Activated CD8-positive, alpha-beta memory T cell treated with anti-CD3 and anti-CD28 coated beads for 1 hour (primary cell): ENCODE data around the gene ERICH6B.

ENCODE experiments used
- DNase-seq, 2 donors: peaks; one replicate each; pipeline ENCODE4 v3.0.0-alpha.2; 2020; ENCODE audit warnings: low read depth in 1 of 2; ENCODE audit errors: extremely low read depth in 1 of 2

Gene ERICH6B

DNA sequence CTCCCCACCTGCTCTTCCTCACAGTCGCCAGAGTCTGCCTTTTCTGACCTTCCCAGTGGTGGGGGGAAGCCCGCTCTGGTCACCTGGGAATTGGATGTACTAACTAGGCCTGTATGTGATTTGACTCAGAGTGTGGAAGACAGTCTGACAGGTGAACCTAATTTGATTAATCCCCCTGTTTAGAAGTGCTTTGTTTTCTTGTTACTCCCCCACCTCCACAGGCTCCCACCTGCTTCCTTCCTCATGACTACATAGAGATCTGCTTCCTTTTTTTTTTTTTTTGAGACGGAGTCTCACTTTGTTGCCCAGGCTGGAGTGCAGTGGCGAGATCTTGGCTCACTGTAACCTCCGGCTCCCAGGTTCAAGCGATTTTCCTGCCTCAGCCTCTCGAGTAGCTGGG, 106.8 kb downstream of the ERICH6B start:
- DNase-seq: no peak

DNA sequence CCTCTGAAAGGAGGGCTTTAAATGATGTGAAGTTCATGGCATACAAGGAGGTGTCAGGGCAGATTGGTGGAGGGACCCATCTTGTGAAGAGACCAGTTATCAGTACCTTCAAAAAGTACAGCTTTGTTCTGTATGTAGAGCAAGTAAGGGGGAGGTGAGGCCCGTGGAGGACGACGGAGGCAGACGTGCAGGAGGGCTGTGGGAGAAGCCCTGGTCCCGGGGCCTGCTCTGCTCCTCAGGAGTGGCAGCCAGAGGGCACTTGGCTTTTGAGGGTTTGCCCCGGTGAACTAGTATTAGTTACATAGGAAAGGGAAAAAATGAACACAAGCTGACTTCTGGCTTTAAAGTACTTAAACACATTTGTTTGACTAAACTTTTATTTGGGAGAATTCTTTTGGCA, 108.7 kb downstream of the ERICH6B start:
- DNase-seq: no peak

DNA sequence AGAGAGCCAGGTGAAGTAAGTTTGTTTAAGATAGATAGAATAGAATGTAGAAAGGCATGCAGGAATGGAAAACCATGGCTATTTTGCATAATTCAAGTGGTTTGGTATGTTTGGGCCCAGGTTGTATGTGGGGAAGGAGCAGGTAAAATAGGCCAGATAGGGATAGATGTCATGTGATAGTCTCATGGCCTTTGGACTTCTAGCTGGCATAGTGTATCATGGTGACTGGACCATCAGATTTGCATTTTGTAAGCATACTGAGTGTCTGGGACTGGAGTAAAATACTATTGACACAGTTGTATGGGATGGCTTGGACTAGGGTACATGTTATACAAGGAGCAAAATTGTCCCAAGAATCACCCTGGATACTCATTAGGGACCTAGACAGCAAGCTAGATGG, 111.9 kb downstream of the ERICH6B start:
- DNase-seq: no peak

DNA sequence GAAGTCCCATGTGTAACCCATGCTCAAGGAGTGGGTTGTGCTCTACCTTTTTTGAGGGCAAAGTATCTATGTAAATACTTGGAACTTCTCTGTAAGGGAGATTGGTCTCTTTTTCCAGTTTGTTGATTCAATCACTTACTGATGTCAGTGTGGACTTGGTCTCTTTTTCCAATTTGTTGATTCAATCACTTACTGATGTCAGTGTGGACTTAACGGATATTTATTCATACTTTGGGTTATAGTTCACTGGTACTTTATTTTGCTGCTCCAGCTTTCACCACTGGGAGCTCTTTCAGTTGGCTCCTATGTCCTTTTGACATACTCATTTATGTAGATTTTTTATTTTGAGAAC, 114.4 kb downstream of the ERICH6B start:
- DNase-seq: no peak

DNA sequence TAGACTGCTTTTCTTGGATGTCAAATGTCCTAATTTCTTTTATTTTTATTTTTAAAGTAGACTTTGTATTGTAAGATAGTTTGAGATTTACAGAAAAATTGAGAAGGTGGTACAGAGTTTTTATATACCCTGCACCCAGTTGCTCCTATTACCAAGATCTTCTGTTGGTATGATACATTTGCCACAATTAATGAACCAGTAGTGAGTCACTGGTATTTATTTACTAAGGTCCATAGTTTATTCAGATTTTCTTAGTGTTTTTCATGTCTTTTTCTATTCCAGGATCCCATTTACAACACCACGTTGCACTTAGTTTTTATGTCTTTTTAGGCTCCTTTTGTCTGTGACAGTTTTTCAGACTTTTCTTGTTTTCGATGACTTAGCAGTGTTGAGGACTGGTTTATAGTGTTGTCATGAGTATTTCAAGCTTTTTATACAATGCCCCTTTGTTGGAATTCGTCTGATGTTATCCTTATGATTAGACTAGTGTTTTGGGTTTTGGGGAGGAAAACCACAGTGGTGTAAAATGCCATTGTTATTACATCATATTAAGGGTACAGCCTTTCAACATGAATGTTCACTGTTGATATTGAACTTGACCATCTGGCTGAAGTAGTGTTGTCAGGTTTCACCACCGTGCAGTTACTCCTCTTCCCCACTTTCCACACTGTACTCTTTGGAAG, 114.9 kb downstream of the ERICH6B start:
- no peak for DNase-seq

DNA sequence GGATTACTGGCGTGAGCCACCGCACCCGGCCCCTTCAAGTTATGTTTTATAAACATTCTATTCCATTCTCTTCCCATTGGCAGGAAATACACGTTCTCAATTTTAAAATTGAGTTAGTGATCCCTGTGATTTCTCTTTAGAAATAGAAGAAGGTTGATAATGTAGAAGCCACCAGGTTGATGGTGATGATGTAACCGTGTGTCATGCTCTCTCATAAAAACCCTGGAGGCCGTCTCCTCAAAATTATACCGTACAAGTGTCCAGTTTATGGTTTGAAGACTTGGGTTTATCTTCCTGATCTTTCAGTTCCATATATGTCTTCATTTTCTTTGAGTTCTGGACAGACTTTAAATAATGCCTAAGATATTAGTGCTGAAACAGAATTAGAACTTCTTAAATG, 118.6 kb downstream of the ERICH6B start:
- DNase-seq: no peak

DNA sequence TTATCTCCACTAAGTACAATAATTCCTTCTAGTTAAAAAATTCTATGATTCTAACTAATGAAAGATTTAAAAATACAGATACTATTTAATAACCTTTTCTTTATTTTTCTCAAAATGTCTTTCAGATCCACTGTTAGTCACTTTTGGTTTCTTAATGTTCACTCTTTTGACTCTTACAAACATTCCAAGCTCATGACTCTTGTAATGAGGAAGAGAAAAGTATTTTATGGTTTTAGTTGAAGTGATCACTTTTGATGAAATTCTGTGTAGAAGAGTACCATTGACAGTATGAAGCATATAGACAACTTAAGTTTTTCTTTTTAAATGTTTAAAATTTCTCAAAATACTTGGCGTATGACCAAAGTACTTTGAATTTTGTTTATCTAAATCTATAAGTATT, 123.0 kb downstream of the ERICH6B start:
- no peak for DNase-seq
